HFFc6 (cell line): Measurements from ENCODE around the gene ADNP2. TPM values are rescaled to one million over a fixed set of nuclear protein-coding genes. Genes with fewer than 3 reads are reported as not detected.

ENCODE experiments used
- DNase-seq: peaks from one replicate; pipeline ENCODE4 v3.0.0-alpha.2; 2018
- H3K27ac Mint-ChIP-seq: 2 replicates; pipeline ENCODE4 v1.8.0; 2020; ENCODE audit warnings: mild to moderate bottlenecking, mixed read lengths
- H3K27me3 Mint-ChIP-seq: 2 replicates; pipeline ENCODE4 v1.8.0; 2021; ENCODE audit warnings: mild to moderate bottlenecking, moderate library complexity, mixed read lengths; ENCODE audit not compliant: insufficient read depth
- H3K36me3 Mint-ChIP-seq: 2 replicates; pipeline ENCODE4 v1.8.0; 2021; ENCODE audit warnings: low read depth, mixed read lengths
- H3K4me1 Mint-ChIP-seq: 2 replicates; pipeline ENCODE4 v1.8.0; 2020; ENCODE audit warnings: low read depth, mixed read lengths
- H3K4me3 Mint-ChIP-seq: 2 replicates; pipeline ENCODE4 v1.8.0; 2020; ENCODE audit warnings: mild to moderate bottlenecking, moderate library complexity, mixed read lengths
- H3K9me3 Mint-ChIP-seq: 2 replicates; pipeline ENCODE4 v1.8.0; 2020; ENCODE audit warnings: mild to moderate bottlenecking, mixed read lengths
- total RNA-seq, 6 experiments: library from RNA; stranded (reverse); fragmentation: NEBNext Ultra II Directional; extraction: Animal tissue kit (Norgen Biotek cat#: 25700); gene quantifications; 2 replicates in 1 of 6; 3 replicates in 5 of 6; pipeline ENCODE4 v1.2.3, GENCODE V29; 2021
- TF ChIP-seq, protein P1 (sequence below): fragments of 200-600 bp; sonication (generic); IDR thresholded peaks from 2 replicates; pipeline ENCODE4 v1.5.0; 2021; ENCODE audit warnings: antibody characterized with exemption, mild to moderate bottlenecking

ADNP2 gene
- total RNA-seq, 6 experiments from 2014 or later = 11.5 to 15.6 (median 14.3) TPM

- Mint-ChIP-seq H3K36me3 (no peaks in the 10 kb centered on the region), H3K27ac (no peak overlapping the region), H3K9me3 (no peaks in the 10 kb centered on the region), H3K4me3 (no peak overlapping the region), H3K27me3 (peaks cover 22% of the 10 kb centered on the region), H3K4me1 (peaks cover 10% of the 10 kb centered on the region)
- no peak for DNase-seq
- TF ChIP-seq, protein P1, sequence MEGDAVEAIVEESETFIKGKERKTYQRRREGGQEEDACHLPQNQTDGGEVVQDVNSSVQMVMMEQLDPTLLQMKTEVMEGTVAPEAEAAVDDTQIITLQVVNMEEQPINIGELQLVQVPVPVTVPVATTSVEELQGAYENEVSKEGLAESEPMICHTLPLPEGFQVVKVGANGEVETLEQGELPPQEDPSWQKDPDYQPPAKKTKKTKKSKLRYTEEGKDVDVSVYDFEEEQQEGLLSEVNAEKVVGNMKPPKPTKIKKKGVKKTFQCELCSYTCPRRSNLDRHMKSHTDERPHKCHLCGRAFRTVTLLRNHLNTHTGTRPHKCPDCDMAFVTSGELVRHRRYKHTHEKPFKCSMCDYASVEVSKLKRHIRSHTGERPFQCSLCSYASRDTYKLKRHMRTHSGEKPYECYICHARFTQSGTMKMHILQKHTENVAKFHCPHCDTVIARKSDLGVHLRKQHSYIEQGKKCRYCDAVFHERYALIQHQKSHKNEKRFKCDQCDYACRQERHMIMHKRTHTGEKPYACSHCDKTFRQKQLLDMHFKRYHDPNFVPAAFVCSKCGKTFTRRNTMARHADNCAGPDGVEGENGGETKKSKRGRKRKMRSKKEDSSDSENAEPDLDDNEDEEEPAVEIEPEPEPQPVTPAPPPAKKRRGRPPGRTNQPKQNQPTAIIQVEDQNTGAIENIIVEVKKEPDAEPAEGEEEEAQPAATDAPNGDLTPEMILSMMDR = no peak
Measured at GRCh38 chr18:80177128-80177527, 68.1 kb downstream of the ADNP2 start.

GRCh38 chr18:80178935-80179818 is 70.1 kb downstream of the ADNP2 start:
- H3K4me1 Mint-ChIP-seq = peaks cover 15% of the 10 kb centered on the region
- no peak overlapping the region for H3K27ac Mint-ChIP-seq
- TF ChIP-seq, protein P1 = no peak
- no peaks in the 10 kb centered on the region for H3K36me3 Mint-ChIP-seq
- H3K27me3 Mint-ChIP-seq = peaks cover 37% of the 10 kb centered on the region
- DNase-seq = no peak
- H3K4me3 Mint-ChIP-seq = no peak overlapping the region
- H3K9me3 Mint-ChIP-seq = no peaks in the 10 kb centered on the region

GRCh38 chr18:80179857-80180558 is 70.9 kb downstream of the ADNP2 start:
- Mint-ChIP-seq H3K4me1 (peaks cover 15% of the 10 kb centered on the region), H3K36me3 (no peaks in the 10 kb centered on the region), H3K9me3 (no peaks in the 10 kb centered on the region), H3K27me3 (peaks cover 37% of the 10 kb centered on the region), H3K27ac (no peak overlapping the region), H3K4me3 (no peak overlapping the region)
- TF ChIP-seq, protein P1 = no peak
- no peak for DNase-seq

- no peak for DNase-seq
- TF ChIP-seq, protein P1 = no peak
- Mint-ChIP-seq H3K4me3 (no peak overlapping the region), H3K27me3 (peaks cover 37% of the 10 kb centered on the region), H3K36me3 (no peaks in the 10 kb centered on the region), H3K9me3 (peaks cover under 1% of the 10 kb centered on the region; the same call in 1 of the 2 replicates), H3K27ac (no peak overlapping the region), H3K4me1 (peaks cover 15% of the 10 kb centered on the region)
Measured at GRCh38 chr18:80180778-80181564, 71.9 kb downstream of the ADNP2 start.
